ENCODE data around the gene MRPL33.

The MRPL33 gene

DNA sequence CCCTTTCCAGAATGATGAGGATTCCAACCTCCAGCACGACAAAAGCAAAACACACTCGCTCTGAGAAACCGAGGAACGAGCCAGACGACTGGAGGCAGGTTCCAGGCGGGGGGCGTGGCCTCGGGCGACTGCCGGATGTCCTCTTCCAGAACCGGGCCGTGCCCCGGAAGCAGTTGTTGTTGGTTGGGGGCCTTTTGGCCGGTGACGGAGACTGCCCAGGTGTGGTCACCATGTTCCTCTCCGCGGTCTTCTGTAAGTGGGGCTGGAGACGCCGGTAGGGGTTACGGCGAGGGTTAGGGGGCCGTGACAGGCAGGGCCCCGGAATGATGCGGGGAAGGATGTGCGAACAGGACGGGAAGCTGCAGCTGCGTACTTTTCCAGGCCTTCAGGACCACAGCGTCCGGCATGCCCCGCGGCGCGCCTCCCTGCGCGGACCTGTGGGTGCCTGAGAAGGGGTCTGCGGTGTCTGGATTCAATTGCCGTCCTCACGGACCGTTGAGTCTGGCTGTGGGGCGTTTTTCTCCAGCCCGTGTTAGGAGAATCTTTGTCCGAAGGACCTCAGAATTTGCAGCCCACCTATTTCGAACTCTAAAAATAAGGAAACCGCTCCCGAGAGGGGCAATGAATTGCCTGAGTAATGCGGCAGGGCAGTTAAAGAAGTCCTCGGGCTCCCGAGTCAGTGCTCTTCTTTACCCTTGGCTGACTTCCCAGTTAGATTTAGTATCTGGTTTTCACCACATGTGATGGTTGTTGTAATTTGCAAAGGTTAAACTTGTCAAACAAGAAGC lies at the start of gene MRPL33:
TSS of gene MRPL33 (plus strand) at position 172 of the 788 bp plus-strand sequence. CDS start at position 231, 59 bp downstream.
- DNase-seq: peak; percentile 89

DNA sequence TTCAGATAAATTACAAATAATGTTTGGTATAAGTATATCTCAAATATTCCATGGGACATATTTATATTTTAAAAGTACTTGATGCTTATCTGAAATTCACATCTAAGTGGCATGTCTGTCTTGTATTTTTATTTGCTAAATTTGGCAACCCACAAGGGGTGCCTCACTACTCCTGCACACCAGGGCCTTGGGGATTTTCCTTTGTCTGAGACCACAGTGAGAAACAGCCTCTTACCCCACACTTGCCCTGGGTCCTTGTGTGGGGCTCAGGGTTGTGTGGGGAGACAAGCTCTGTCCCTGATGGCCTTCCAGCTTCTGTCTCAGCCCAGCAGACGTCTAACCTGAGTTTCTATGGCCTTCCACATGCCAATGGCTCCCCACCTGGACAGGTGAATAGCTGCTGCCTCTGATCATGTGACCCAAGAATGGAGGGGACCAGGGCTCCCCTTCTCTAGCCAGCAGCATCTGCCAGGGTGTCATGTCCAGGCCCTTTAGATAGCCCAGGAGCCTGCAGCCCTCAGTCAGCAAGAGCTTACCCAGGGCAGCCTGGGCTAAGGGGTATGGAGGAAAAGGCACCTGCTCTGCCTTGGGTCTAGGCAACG lies 49.5 kb upstream of the MRPL33 start:
- no peak for DNase-seq

DNA sequence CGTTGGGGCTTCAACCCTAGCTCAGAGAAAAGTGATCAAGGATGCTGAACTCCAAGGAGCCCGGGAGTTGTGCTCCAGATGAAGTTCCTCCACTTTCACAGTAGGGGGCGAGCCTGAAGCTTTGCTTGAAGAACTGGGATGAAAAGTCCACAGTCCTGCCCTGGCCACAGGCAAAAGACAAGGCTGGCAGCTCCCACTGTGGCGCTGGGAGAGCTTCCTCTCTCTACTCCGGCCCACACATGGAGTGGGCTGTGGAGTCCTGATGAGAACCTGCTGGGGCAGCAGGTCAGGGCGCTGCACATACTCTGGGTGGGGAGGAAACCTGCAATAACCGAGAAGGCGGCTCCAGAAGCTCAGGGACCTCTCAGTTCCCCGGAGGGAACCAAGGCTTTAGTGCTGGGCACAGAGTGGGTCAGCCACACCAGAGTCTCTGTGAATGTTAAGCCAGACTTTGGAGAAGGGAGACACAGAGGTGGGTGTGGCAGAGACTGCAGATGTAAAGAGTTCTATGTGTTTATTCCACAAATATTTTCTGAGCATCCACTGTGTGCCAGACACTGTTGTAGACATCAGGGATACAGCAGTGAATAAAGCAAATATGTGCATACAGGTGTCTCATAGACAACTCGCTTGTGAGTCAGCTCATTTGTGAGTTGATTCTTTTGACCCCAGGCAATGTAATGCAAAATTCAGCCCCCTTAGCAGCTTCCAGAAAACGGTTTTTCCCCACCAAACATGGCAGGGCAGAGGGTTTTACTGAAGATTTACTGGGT lies 48.0 kb upstream of the MRPL33 start:
- peak; percentile 41 for DNase-seq

DNA sequence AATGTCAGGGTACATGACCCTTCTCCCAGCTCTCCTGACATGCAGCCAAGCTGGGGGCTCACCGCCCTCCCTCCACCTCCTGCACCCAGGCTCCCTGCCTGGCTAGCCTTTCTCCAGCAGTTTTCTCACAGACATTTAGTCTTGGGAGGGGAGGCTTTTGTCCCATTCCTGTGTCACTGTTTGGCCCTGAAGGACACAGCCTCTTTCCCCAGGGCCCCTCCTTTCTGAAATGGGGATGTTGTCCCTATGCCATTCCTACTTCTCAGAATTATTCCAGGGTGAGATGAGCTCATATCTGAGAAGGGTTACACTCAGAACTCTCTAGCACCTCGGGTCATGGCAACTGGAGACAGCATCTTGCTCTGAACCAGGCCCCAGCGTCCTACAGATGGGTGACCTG lies 47.3 kb upstream of the MRPL33 start:
- no peak for DNase-seq

DNA sequence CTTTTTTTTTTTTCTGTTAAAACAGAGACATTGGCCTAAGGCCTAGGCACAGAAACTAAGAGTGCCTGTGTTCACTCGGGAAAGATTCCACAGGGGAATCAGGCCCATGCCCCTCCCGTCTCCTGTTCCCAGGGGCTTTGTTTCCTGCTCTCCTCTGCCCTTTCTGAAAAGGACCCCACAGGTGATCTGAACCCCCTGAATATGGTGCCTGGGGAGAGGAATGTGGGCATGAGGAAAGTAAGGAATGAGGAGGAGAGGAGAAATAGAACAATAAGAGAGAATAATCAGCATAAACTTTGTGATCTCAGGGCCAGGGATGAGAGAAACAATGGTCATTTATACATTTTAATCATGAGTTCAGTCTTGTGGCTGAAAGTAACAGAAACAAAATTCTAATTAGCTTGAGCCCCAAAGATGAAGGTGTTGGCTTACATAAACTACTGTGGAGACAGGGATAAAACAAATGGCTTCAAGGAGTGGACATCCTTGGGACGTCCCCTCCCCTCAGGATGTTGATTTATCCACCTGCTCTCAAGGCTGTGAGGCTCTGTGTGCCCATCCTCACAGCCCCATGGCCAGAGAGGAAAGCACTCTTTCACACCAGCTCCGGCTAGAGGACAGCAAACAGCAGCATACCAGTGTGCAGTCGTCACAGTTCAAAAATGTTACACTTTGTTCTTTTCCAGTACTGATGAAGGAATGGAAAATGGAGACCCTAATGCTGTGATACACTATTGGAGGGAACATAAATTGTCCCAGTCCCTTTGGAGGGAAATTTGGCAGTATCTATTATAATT lies 46.4 kb upstream of the MRPL33 start:
- no peak for DNase-seq

DNA sequence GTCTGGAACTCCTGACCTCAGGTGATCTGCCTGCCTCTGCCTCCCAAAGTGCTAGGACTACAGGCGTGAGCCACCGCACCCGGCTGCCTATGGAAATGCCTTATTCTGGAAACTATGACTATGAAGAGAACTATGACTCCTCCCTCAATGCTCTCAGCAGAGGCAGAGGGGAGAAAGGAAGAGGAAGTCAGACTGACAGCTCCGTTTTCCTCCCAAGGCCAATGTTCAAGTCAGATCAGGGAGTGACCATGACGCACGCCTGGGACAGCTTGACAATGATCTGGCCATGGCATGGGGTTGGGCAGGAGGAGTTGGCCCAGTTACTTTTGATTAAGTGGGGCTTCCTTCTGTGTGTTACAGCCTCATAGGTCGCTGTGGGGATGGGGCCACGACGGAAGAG lies 44.3 kb upstream of the MRPL33 start:
- DNase-seq: no peak

DNA sequence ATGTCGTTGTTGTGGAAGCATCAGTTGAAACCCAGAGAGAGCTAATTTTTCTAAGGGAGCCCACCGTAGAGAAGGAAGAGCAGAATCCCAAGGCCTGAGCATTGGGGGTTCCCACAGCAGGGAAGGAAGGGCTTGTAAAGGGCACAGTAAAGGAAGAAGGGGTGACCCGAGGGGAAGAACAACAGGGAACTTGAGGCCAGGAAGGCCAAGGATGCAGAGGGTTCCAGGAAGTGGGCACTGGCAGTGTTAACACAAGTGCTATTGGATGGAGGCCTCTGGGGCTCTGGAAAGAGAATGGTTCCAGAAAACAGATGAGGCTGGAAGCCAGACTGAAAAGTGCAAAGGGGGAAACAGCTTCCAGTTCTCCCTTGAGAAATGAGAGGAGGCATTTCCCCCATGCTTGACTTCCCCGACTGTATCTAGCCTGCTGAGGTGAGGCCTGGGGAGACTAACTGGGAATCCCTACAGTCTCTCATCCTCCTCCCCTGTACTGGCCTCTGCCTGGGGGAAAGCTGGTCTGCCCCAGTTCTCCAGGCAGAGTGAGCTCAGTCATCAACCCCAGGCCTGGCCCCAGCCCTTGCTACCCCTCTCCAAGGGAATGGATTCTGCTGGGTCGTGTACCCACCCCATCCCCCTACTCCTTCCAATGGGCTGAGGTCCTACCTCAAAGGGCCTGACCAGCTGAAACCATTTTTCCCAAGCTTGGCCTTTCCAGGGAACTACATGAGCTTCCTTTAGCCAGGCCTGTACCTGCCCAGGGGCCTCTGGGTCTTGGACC lies 43.2 kb upstream of the MRPL33 start:
- DNase-seq: no peak

DNA sequence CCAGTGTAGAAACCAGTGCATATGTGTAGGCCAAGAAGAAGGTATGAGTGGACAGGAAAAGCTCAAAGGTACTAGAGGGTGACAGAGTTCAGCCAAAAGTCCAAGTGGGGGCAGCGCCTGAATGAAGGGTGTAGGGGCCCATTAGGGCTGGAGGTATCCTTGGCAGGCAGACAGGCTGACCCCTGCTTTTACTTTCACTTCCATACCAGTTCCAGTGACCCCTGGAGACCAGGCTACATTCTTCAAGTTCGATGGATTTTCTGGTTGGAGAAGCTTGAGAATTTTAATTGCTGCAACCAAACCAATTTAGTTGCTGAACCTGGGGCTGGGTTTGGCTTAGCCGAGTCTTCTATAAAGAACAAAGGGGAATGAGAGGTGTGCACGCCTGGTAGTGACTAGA lies 42.3 kb upstream of the MRPL33 start:
- no peak for DNase-seq

DNA sequence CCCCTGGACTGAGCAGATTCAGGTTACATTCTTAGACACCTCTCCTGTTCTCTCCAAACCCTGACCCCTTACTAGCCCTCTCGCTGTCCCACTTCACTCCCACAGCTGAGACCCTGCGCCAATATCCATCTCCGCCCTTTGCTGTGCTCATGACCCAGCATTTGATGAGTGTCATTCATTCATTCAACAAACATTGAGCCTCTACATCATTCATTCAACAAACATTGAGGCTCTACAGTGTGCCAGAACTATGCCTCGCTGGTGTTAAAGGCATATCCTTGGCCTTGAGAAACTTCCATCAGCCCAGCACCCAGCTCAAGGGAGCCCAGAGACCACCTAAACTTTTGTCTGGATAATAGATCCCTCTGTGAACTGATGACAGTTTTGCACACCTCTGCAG lies 41.9 kb upstream of the MRPL33 start:
- DNase-seq: no peak

DNA sequence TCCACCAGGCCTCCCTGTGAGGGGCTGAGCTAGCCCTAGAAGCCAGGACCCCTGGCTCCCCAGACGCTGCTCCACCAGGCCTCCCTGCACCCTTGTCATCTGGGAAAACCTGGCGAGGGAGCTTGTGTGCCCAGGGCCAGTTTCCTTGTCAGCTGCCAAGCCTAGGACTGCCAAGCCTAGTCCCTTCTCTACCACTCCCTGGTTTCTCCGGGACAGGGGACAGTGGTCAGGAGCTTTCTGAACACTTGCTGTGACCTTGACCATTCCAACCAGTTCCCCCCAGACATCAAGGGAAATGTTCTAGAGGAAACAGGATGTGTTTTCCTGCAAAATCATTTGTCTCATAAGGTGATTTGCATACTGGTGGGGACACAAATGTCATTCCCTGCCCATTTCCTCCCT lies 41.3 kb upstream of the MRPL33 start:
- DNase-seq: no peak

DNA sequence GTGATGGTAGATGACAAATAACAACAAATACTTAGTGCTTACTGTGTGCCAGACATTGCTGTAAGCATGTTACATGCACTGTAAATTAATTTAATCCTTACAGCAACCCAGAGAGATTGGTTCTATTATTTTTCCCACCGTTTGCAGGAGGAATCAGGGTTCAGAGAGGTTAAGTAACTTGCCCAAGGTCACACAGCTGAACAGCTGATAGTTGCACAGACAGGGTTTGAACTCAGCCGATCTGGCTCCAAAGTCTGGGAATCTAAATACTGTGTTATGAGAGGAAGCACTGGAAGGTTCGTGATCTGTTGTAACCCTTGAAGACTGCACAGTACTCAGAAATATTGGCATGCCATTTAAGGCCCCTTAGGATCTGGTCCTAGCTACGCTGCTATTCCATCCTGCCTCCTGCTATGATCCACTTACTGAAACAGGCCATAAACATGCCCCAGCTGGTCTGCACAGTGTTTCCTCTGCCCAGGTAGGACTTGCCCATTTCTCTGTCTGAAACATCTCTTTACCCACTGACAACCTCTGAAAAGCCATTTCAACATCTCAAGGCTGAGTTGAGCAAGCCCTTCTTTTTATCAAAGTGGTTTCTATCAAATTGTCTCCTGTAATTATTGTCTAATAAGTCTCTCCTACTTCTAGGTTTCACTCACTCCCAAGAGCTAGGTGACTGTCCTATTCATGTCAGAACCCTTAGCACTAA lies 40.4 kb upstream of the MRPL33 start:
- DNase-seq: no peak

DNA sequence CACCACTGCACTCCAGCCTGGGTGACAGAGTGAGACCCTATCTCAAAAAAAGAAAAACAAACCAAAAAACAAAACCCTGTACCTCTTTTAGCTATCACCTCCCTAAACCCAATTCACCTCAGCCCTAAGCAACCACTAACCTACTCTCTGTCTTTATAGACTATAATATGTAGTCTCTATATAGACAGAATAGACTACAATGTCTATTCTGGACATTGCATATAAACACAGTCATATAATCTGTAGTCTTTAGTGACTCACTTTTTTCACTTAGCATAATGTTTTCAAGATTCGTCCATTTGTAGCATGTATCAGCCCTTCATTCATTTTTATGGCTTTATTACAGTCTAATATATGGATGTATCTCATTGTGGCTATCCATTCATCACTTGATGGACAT lies 37.2 kb upstream of the MRPL33 start:
- no peak for DNase-seq

DNA sequence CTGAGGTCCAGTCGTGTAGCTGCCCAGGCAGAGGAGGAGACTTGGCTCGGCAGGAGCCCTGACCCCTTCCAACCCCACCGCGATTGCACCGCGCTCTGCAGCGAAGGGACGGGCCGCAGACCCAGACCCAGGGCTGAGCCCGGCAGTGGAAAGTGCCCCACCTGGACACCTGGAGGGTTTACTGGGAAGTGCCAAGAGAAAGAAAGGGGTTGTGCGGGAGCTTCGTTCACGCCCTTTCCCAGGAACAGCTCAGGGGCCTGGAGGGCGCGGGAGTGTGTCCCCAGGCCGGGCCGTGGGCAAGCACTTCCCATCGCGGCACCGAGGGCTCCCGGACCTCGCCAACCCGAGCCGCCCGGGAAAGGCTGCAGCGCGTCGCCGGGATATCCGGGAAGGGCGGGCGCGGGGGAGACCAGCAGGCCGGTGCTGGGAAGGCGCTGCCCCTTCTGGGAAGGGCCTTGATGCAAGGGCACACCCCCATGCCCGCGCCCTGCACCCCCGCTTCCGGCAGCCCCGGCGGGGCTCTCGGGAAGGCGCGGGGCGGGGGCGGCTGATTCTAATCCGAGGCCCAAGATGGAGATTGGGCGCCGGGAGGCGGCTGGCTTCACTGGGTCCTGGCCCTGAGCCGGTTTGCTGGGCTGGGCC lies 36.1 kb upstream of the MRPL33 start:
- DNase-seq: peak; percentile 61

DNA sequence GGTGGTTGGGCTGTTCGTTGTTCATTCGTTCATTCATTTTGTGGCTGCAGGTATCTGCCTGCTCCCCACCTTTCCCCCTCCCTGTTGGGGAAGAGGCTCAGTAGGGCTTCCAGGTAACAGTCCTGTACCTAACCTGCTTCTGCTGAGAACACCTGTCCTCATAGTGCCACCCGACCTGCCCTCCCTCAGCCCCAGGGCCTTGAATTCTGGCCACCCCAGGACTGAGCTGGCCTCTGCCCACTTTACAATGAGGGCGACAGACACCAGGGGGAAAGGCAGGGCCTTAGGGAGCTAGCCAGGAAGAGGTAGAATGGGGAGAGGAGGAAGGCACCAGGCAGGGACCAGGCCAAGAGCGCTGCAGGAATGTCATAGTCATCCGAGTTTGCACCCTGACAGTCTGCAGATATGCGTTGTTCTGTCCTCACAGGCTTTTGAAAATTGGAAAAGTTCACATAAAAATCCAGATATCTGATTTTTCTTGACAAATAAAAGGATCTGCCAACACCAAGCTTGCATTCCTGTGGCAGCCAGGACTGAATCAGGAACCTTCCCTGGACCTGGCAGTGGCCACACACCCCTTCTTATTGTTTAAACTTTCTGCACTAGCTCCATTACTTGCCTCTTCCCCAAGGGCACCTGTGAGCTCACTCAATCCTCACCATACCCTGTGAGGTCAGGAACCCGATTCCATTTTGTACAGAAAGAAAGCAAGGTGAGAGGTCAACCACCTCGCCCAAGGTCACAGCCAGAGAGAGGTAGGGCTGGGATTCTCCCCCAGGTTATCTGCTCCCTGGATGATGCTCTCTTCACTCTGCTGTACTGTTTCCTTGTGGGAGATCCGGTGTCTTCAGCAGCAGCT lies 35.3 kb upstream of the MRPL33 start:
- no peak for DNase-seq

DNA sequence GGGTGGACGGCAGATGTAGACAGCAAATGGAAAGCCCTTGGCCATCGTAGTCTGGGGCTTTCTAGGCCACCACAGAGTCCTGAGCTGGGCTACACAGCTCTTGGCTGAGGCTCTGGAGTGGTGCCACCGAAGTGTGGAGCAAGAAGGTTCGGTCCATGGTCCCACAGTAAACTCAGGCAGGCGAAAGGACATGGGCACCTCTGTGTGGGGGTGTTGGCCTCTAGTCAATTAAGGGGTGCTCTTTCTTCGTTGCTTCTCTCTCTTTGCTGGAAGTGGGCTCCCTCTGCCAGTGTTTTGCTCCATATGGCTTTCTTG lies 34.7 kb upstream of the MRPL33 start:
- DNase-seq: no peak

DNA sequence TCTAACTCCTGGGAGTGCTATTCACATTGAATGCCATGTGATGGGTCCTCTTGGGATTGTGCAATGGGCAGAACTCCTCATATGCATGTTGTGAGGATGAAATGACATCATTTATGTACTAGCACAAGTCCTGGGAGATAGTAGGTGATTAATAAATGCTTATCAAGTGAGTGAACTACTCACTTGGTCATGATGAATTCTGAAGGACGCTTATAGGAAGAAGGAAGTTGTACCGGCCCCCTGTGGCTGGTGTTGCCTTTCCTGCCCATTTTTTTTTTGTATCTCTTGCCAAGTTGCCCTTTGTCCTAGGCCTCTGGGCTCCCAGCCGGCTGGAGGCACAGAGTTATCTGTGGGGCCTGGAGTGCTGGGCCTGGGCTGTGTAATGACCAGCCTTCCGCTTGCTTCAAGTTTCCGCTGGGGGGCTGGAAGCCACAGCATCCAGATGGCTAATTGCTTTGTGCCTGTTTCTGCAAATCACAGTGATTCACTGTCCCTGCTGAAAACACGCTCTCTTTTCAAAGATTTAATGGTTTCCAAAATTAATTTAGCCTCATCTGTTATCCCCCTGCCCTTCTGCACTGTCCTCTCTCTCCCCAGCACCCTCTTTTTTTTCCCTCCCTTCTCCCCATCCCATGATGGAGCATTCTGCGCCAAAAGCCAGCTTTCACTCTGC lies 33.7 kb upstream of the MRPL33 start:
- DNase-seq: no peak

DNA sequence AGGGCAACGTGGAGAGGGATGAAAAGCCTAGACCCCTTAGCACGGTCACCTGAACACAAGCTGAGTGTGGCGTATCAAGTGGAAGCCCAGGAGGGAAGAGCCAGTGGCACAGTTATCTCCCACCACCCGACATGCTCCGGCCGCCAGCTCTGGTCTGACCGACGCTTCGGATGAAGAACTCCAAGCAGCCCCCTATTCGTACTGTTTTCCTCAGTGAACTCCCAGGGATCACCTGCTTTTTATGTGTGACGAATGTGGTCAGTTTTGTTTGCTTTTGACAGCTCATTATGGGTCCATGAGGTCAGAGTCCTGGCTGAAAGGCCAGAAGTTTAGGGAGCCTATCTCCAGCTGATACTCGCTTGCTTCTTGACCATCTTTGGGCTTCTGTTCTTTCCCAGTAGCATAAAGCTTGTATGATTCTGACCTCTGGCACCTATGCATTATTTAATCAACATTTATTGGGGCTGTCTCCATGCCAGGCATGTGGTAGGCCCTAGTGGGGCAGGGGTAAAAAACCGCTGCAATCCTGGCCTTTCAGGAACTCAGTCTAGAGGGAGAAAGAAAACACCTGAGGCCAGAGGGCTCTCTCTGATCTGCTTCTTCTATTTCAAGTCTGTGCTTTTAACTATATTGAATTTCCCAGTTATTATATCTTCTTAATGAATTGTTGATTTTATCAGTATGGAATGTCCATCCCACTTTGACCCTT lies 33.0 kb upstream of the MRPL33 start:
- DNase-seq: no peak

DNA sequence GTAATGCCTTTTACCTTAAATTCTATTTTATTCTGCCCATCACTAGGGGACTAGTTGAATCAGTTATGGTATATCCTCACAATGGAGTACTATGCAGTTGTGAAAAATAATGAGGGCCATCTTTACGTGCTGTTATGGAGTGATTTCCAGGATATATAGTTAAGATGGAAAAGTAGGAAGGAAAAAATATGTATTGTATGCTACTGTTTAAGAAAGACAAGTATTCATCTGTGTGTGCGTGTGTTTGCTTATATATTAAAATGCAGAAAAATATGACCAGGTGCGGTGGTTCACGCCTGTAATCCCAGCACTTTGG lies 32.5 kb upstream of the MRPL33 start:
- no peak for DNase-seq

DNA sequence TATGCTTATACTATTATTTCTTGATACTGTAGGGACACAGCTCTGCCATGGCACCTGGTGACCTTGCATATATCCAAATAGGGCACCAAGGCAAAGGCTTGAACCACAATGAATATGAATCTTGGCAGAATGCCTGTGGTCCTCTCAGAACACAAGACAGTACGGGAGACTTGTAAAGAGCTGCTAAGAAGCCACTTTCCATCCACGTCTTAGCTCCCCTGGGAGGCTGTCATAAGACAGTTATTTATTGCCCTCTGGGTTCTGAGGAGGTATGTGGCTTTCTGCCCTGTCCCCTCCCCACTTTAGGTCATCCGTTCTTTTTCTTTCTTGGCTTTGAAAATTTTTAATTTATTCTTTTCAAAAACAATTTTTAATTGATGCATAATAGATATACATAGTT lies 29.8 kb upstream of the MRPL33 start:
- DNase-seq: no peak
